Heart left ventricle (tissue), 13 donors: ENCODE results near the gene TRAFD1.

Experiments used
- CTCF ChIP-seq, 12 donors: fragments of 200-600 bp; sonication (generic) in 4 of 12; IDR thresholded peaks; one replicate each; pipeline versions ENCODE4 v1.5.0 to v1.8.0; 2018 to 2022; ENCODE audit warnings: antibody characterized with exemption in 12 of 12, mild to moderate bottlenecking in 5 of 12
- POLR2A ChIP-seq, 2 donors: fragments of 450-650 bp; IDR thresholded peaks; one replicate each; pipeline ENCODE4 v1.6.1; 2017; ENCODE audit warnings: antibody characterized with exemption in 2 of 2, mild to moderate bottlenecking in 2 of 2, moderate library complexity in 2 of 2
- donor health status: ischemic (EF 13 %, LVEDD 7.1; RV severe dilation, severe dysfunction).
- donor health status: DM: no; HTN: yes; CAD: no.
- donor health status: DM: no; HTN: no; CAD: no.
- donor health status: ischemic (EF 25% LVEDD 6.9; RV normal size, moderate dysfunction).
- donor health status: ischemic (EF 25% LVEDD 5.7; RV mildly dilated, moderate dysfunction).
- donor health status: ischemic (EF 35%, LVEDD 5.7; RV mildly dilated, moderate dysfunction).
- donor health status: nonischemic (EF 11% LVEDD 7.7; RV severe dilation, severe dysfunction).
- donor health status: DM: yes; HTN: yes; CAD: no.
- donor health status: PGD.
- donor health status: ischemic (EF 29% LVEDD 5.4; RV normal size, mild dysfunction).
- donor health status: nonischemic (EF 23%, LVEDD 6.1; RV moderate dilation, normal function).

GRCh38 chr12:112159146-112159541 is 33.8 kb downstream of the TRAFD1 start:
- TF ChIP-seq CTCF (IDR thresholded peaks at IDR 0.05) (no peak), POLR2A (IDR thresholded peaks at IDR 0.05) (no peak)
